Measurements from ENCODE around the gene AKAP10.
"Not testable (repeated sequence)": the region's sequence is repeated elsewhere in the genome, so short reads cannot be mapped to it uniquely, and the experiment has no call there.

AKAP10 gene

GRCh38 chr17:19979917-19980770 is 2.5 kb upstream of the AKAP10 start:
- DNase-seq, result peak in 5 of 51 donors; percentile 9 to 32 (median 12)

- peak in 1 of 51 donors; percentile 35 for DNase-seq
These were observed 1.2 kb upstream of the AKAP10 start for GRCh38 chr17:19978805-19979211.

GRCh38 chr17:19978209-19978802 is 678 bp upstream of the AKAP10 start:
- DNase-seq, result peak in 7 of 51 donors; percentile 67 to 91 (median 69)

GRCh38 chr17:19975601-19976000 is 2.0 kb downstream of the AKAP10 start:
- no peak for DNase-seq

- DNase-seq, result no peak
These were observed 4.5 kb downstream of the AKAP10 start for GRCh38 chr17:19973156-19973555.

- DNase-seq, result not testable (repeated sequence)
These were observed 14.7 kb downstream of the AKAP10 start for GRCh38 chr17:19962954-19963353.

GRCh38 chr17:19958023-19958422 is 19.6 kb downstream of the AKAP10 start:
- DNase-seq, result peak in 1 of 51 donors; percentile 16

- no peak for DNase-seq
These were observed 22.5 kb downstream of the AKAP10 start for GRCh38 chr17:19955099-19955498.

GRCh38 chr17:19951411-19951810 is 26.2 kb downstream of the AKAP10 start:
- not testable (repeated sequence) for DNase-seq

GRCh38 chr17:19950624-19951195 is 26.9 kb downstream of the AKAP10 start:
- not testable (repeated sequence) for DNase-seq

GRCh38 chr17:19948116-19948943 is 29.3 kb downstream of the AKAP10 start:
- DNase-seq, result no peak

GRCh38 chr17:19946921-19947320 is 30.7 kb downstream of the AKAP10 start:
- DNase-seq, result no peak

GRCh38 chr17:19945009-19945626 is 32.5 kb downstream of the AKAP10 start:
- no peak for DNase-seq

- DNase-seq, result no peak
These were observed 34.0 kb downstream of the AKAP10 start for GRCh38 chr17:19943599-19943998.

- no peak for DNase-seq
These were observed 34.6 kb downstream of the AKAP10 start for GRCh38 chr17:19943026-19943425.

GRCh38 chr17:19940722-19941464 is 36.7 kb downstream of the AKAP10 start:
- no peak for DNase-seq

- no peak for DNase-seq
These were observed 37.5 kb downstream of the AKAP10 start for GRCh38 chr17:19939993-19940721.

GRCh38 chr17:19938736-19939135 is 38.9 kb downstream of the AKAP10 start:
- no peak for DNase-seq

- DNase-seq, result no peak
These were observed 40.1 kb downstream of the AKAP10 start for GRCh38 chr17:19937522-19937921.

GRCh38 chr17:19935169-19935568 is 42.5 kb downstream of the AKAP10 start:
- DNase-seq, result no peak

Data from hypothalamus (tissue), 51 donors.